Measurements from ENCODE around the gene PPP1R3E.

Gene PPP1R3E

DNA sequence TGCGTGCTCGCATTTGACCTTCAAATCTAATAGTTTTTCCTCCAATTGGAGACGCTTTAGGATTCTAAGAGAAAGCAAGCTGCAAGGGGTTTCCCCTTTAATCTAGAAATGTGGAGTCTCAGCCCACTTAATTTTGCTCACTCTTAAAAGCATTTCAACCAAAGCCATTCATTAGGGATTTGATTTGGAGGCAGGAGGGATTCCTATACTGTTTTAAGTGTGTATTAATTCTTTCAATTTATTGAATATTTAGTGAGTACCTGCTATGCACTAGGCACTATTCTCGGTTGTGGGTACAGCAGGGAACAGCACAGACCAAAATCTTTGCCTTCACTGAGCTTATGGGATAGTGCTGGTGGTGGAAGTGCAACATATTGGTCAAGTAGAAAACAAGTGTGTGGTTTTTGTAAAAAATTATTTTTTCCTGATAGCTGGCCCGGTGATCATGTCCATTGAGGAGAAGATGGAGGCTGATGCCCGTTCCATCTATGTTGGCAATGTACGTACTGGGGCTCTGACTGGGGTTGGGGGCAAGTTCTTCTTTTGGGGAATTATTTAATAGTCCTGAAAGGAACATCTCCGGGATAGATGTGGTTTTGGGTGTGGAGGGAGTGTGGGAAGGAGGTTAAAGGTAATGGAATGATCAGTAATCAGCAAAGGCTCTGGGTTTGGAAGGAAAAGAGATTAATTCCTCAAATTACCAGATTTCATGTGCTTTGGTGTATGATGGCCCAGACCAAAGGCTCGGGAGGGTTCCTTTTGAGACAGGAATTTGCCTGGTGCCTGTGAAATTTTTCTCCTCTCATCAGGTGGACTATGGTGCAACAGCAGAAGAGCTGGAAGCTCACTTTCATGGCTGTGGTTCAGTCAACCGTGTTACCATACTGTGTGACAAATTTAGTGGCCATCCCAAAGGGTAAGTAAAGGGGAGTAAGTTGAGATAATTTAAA lies 20.2 kb upstream of the PPP1R3E start:
- no peak for DNase-seq

DNA sequence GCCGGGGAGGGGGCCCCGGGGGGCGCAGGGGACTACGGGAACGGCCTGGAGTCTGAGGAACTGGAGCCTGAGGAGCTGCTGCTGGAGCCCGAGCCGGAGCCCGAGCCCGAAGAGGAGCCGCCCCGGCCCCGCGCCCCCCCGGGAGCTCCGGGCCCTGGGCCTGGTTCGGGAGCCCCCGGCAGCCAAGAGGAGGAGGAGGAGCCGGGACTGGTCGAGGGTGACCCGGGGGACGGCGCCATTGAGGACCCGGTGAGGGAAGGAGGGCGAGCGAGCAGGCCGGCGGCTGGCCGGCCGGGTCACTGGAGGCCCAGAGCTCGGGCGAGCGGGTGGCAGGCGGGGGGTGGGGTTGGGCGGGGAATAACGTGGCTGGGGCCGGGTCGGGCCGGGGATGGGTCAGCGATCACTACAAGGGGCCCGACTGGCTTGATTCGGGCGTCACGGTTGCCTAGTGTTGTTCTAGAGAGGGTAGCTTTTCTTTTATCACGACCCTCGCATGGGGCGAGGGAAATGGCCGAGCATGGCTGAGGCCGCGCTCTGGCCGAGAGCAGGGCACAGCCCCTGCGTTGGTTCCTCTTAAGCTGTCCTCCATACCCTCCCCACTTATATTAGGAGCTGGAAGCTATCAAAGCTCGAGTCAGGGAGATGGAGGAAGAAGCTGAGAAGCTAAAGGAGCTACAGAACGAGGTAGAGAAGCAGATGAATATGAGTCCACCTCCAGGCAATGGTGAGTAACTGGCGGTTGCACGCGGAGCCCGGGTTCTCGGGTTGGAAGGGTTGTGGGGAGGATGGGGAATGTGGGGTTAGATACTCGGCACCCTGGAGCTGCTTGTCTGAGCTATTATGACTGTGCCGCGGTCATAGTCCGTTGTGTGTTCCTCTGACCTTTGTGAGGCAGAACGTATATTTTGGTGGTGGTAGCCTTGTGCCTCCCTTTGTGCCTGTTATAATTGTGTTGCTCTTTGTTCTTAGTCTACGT lies 19.2 kb upstream of the PPP1R3E start:
- DNase-seq: peak; percentile 17 to 45

DNA sequence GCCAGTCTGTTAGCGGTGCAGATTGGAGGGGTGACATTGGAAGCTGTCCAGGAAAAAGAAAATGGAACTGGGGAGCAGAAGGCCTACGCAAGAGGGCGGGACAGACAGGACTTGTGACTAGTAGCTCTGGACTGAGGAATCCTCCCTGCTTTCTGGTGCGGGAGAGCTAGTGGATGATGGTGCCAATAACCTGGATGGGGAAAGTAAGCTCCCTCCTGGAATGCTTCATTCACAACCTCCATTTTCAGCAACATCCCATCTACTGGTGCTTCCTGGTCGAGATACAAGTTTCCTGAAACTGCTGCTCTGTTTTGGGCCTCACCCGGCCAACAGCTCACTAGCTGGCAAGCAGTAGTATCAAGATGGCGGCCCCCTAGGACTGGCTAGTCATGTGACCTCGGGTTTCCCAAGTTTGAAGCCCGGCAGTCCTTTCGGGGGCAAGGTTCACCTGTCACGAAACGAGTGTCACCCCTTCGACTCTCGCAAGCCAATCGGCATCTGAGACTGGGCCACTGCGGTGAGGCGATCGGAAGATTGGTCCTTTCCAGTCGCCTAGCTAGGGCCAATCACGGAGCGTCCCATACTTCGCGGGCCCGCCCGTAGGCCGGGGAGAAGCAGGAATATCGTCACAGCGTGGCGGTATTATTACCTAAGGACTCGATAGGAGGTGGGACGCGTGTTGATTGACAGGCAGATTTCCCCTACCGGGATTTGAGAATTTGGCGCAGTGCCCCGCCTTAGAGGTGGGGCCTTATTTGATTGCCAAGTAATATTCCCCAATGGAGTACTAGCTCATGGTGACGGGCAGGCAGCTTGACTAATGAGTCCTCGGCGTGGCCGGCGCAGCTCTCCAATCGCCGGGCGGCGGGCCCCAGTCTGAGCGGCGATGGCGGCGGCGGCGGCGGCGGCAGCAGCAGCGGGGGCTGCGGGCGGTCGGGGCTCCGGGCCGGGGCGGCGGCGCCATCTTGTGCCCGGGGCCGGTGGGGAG lies 18.2 kb upstream of the PPP1R3E start, which contains the start of gene PABPN1:
Gene PABPN1 (plus strand): TSS at position 874 of the 988 bp plus-strand sequence. CDS start 13 bp downstream, at position 887.
- peak; percentile 99 for DNase-seq

- DNase-seq: no peak
Measured at GRCh38 chr14:23319746-23320583, 17.3 kb upstream of the PPP1R3E start.

DNA sequence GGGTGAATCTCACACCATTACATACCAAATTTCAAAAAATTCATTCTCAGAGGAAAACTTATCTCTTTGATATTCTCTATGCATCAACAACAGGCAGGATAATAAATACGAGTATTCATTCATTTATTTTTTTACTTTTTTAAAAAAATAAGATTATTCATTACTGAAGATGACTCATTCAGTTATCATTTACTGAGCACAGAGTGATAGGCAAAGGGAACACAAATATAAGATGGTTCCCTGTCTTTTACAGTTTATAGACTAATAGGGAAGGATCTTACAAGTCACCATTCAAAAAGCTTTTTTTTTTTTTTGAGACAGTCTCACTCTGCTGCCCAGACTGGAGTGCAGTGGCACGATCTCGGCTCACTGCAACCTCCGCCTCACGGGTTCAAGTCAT lies 13.6 kb upstream of the PPP1R3E start:
- no peak for DNase-seq

GRCh38 chr14:23310546-23310945 lies 7.9 kb upstream of the PPP1R3E start:
- no peak for DNase-seq

DNA sequence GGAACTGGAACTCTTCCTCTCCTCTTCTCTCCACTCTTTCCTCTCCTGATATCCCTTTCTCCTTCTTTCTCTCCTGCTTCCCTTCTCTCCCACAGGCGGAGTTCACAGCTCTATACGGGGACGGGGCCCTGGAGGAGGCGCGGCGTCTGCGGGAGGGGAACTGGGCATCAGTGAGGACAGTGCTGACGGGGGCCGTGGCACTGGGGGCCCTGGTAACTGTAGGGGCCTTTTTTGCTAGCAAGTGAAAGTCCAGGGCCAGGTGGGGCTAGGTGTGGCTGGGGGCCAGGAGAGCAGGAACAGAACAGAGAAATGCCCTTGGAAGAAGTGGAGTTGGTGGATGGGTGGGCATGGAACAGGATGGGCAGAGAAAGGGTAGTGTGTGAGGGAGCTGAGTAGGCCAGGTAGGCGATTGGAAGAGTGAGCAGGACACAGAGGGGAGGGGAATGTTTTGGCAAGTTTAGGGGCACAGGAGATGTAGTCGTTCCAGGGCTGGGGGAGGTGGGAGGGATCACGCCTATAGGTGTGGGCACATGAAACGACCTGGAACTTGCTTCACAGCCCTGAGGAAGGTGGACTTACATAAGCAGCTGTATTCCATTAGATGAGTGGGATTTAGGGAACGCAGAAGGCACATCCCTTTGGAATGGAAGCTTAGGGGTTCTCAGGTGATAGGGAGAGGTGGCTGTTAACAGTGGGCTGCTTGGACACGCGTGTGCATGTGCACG lies 6.2 kb upstream of the PPP1R3E start:
- DNase-seq: no peak

DNA sequence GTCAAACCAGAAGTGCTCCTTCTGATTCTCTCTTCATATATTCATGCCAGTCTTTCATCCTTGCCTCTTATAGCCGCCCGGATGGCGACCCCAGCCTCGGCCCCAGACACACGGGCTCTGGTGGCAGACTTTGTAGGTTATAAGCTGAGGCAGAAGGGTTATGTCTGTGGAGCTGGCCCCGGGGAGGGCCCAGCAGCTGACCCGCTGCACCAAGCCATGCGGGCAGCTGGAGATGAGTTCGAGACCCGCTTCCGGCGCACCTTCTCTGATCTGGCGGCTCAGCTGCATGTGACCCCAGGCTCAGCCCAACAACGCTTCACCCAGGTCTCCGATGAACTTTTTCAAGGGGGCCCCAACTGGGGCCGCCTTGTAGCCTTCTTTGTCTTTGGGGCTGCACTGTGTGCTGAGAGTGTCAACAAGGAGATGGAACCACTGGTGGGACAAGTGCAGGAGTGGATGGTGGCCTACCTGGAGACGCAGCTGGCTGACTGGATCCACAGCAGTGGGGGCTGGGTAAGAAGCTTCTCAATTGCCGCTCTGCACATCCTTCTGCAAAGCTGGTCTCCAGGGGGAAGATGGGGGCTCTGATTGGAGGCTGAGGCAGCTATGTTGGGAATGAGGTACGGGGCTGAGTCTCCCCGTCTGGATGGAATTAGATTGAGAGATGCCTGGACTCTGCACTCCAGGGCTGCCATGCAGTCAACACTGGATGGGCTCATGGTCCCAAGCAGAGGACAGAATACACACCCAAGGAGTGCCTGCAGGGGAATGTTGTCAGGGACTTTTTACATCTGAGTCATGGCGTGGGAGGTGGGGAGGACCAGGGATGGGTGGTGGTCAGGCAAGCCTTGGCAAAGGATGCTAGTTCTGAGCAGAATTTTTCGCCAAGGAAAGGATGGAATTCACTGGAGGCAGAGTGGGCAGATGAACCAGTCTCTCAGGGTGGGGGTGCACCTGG lies 5.3 kb upstream of the PPP1R3E start:
- no peak for DNase-seq

DNA sequence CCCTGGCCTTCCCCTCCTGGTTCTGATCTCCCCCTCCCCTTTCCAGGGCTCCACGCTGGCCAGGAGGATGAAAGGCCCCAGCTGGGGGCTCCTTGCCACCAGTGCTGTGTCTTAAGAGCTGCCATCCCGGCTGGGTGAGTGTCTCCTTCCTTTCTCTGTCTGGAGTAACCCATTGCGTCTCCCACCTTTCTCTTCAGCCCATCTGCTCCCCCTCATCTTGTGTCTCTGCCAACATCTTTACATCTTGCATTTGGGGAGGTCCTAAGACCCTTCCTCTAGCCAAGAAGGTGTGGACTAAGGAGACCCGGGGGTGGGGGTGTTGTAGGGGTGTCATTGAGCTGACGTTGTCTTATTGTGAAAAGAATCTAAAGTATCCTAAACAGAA lies 4.5 kb upstream of the PPP1R3E start:
- no peak for DNase-seq

DNA sequence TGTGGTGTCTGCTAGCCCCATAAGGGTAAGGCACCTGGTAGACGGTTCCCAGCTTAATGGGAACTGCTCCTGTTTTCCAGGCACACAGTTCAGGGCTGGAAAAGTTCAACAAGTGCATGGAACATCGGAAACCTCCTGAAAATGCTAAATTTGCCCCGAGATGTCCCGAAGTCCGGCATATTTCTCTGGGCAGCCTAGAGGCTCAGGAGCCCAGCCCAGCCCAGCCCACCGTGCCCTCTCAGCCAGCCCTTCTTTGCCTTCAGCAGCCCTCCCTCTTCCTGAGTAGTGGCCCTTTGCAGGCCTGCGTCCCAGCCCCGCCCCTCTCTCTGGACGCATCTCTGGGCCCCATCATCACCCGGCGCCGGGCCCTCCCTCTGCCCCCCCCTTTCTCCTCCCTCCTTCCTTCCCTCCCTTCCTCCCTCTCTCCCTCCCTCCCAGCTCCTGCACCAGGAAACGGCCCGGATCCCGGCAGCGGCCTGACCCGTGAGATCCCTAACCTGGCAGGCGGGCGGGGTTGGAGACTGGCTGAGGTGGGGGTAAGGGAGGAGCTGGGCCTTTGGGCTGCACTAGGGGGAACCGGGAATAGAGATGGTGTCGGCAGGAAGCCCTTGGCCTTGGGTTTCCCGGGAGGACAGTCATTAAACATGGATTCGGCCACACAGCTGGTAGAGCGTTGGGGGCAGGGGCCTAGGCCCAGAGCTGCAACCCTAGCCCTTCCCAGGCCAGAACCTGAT lies 3.9 kb upstream of the PPP1R3E start, which contains the start of gene BCL2L2:
Gene BCL2L2 (plus strand): TSS at position 422 of the 734 bp plus-strand sequence. CDS start 935 bp downstream, outside the sequence.
- DNase-seq: peak in 1 of 2 donors; percentile 42

- no peak for DNase-seq
Measured at GRCh38 chr14:23301969-23302289, 730 bp downstream of the PPP1R3E start.

- DNase-seq: peak; percentile 97 to 98
Measured at GRCh38 chr14:23301288-23301968, 1.2 kb downstream of the PPP1R3E start.

DNA sequence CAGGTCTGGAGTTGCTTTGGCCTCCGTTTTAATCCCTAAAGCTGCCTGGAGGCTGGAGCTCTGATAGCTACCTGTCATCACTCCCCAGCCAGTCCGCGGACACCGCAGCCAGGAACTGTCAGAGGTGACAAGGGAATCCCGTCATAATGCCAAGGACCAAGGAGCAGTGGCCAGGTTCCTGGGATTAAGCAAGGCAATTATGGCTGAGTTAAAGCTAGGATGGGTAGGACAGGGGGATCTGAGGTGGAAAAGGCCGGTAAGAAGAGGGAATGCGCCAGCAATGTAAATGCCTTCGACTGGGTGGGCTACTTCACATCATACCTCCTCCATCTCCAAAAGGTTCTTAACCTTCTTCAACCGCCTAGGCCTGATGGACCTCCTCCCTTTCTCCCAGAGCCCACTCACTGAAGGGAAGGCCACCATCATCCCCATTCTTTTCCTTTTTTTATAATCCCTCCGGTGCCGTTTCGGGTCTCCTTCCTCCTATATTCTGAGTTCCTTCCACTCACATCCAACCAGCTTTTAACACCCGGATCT lies 1.9 kb downstream of the PPP1R3E start:
- no peak for DNase-seq

- no peak for DNase-seq
Measured at GRCh38 chr14:23299986-23300686, 2.5 kb downstream of the PPP1R3E start.

DNA sequence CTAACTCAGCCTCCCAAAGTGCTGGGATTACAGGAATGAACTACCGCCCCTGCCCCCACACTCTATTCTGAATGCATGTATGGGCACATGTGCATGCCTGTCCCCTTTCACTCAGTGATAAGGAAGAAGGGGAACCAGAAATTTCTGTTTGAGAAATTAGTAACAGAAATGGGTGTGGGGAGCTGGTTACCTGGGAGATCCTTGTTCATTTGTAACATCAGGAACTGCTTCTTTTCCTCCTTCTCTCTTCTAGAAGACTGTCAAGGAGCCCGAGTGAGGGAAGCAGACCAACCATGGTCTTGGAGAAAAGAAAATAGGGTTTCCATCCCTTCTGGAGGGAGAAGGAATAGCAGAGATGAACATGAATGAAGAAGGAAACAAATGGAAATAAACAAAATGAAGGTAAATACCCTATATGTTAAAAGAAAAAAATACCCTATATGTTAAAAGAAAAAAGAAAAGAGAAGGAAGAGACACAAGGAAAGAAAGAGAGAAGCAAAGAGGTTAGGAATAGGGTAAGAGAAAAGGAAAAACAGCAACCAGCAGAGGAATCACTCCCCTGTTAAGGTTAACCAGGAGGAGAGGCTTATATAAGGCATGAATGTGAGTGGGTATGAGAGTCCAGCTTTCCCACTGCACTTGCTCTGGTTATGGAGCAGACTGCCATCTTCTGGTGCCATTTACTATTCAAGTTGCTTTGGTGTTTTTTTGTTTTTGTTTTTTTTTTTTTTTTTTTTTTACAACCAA lies 3.3 kb downstream of the PPP1R3E start:
- peak; percentile 30 to 62 for DNase-seq
